ENCODE results near the gene SEPTIN5.

DNA sequence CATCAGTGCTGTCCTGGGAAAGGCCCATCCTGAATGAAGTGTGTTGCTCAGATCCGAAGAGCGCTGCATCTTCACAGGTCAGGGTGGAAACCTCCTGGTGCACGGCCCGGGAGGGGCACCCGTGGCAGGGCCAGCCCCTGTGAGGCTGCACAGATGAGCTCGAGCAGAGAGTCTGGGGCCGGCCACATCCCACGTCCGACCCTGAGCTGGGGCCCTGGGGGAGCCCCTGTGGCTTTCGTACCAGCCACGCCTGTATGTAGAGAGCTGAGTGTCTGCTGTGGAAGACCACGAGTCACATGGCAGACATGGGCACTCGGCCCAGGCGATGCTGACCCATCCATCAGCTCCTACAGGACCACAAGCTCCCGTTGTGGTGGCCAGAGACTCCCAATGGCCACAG, 24.9 kb upstream of the SEPTIN5 start:
- TF ChIP-seq, protein P1, sequence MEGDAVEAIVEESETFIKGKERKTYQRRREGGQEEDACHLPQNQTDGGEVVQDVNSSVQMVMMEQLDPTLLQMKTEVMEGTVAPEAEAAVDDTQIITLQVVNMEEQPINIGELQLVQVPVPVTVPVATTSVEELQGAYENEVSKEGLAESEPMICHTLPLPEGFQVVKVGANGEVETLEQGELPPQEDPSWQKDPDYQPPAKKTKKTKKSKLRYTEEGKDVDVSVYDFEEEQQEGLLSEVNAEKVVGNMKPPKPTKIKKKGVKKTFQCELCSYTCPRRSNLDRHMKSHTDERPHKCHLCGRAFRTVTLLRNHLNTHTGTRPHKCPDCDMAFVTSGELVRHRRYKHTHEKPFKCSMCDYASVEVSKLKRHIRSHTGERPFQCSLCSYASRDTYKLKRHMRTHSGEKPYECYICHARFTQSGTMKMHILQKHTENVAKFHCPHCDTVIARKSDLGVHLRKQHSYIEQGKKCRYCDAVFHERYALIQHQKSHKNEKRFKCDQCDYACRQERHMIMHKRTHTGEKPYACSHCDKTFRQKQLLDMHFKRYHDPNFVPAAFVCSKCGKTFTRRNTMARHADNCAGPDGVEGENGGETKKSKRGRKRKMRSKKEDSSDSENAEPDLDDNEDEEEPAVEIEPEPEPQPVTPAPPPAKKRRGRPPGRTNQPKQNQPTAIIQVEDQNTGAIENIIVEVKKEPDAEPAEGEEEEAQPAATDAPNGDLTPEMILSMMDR (IDR thresholded peaks at IDR 0.05) = no peak
- no peak for TF ChIP-seq EZH2 (IDR thresholded peaks at IDR 0.05)
